NCI-H345 treated with DMSO at 0.1 percent for 48 hours (cell line): Measurements from ENCODE around the gene RNLS.

Experiments
- DNase-seq: peaks from one replicate; lab custom pipeline; 2025; ENCODE audit not compliant: unreplicated experiment; lab: John Stamatoyannopoulos, UW

The RNLS gene

GRCh38 chr10:88482220-88482619 lies 100.9 kb downstream of the RNLS start:
- no peak for DNase-seq

GRCh38 chr10:88478256-88478655 lies 104.9 kb downstream of the RNLS start:
- DNase-seq: no peak

- no peak for DNase-seq
Observed at GRCh38 chr10:88477343-88478085, 105.6 kb downstream of the RNLS start.

GRCh38 chr10:88474884-88475844 lies 108.0 kb downstream of the RNLS start:
- no peak for DNase-seq

GRCh38 chr10:88473989-88474883 lies 108.9 kb downstream of the RNLS start:
- peak; percentile 16 for DNase-seq

GRCh38 chr10:88472540-88472939 lies 110.6 kb downstream of the RNLS start:
- DNase-seq: no peak

GRCh38 chr10:88471899-88472298 lies 111.2 kb downstream of the RNLS start:
- DNase-seq: no peak

- no peak for DNase-seq
Observed at GRCh38 chr10:88467835-88468485, 115.2 kb downstream of the RNLS start.

- no peak for DNase-seq
Observed at GRCh38 chr10:88466786-88467185, 116.3 kb downstream of the RNLS start.

- DNase-seq: no peak
Observed at GRCh38 chr10:88465765-88466164, 117.4 kb downstream of the RNLS start.

GRCh38 chr10:88463811-88464210 lies 119.3 kb downstream of the RNLS start:
- DNase-seq: no peak

- DNase-seq: no peak
Observed at GRCh38 chr10:88461426-88461825, 121.7 kb downstream of the RNLS start.

- no peak for DNase-seq
Observed at GRCh38 chr10:88459530-88459929, 123.6 kb downstream of the RNLS start.

- no peak for DNase-seq
Observed at GRCh38 chr10:88458209-88458608, 124.9 kb downstream of the RNLS start.

- no peak for DNase-seq
Observed at GRCh38 chr10:88457660-88458059, 125.5 kb downstream of the RNLS start.

- no peak for DNase-seq
Observed at GRCh38 chr10:88456730-88457129, 126.4 kb downstream of the RNLS start.

- DNase-seq: no peak
Observed at GRCh38 chr10:88455831-88456230, 127.3 kb downstream of the RNLS start.

GRCh38 chr10:88450201-88450600 lies 132.9 kb downstream of the RNLS start:
- DNase-seq: no peak

- no peak for DNase-seq
Observed at GRCh38 chr10:88442716-88443115, 140.4 kb downstream of the RNLS start.

GRCh38 chr10:88440541-88440940 lies 142.6 kb downstream of the RNLS start:
- no peak for DNase-seq

GRCh38 chr10:88439932-88440331 lies 143.2 kb downstream of the RNLS start:
- no peak for DNase-seq
